ENCODE results near the gene CHRDL2. TPM values are rescaled to one million over a fixed set of nuclear protein-coding genes. Genes with fewer than 3 reads are reported as not detected.
"Not testable (repeated sequence)": the region's sequence is repeated elsewhere in the genome, so short reads cannot be mapped to it uniquely, and the experiment has no call there.

Gene CHRDL2
- polyA plus RNA-seq, 2 donors, result 1.4 to 2.8 TPM

GRCh38 chr11:74662487-74663103, 68.6 kb downstream of the CHRDL2 start:
- Histone ChIP-seq H3K36me3 (ENCODE audit: control insufficient read depth in 2 of 2, insufficient read depth in 2 of 2, low read length in 1 of 2) (peaks cover 0 to 2% of the 10 kb centered on the region in 2 donors), H3K9me3 (ENCODE audit: control insufficient read depth in 2 of 2, insufficient read depth in 1 of 2, low read depth in 1 of 2, low read length in 1 of 2) (no peaks in the 10 kb centered on the region), H3K27ac (ENCODE audit: low read depth in 2 of 2, low read length in 1 of 2) (no peak overlapping the region), H3K27me3 (ENCODE audit: control insufficient read depth in 1 of 2, insufficient read depth in 2 of 2, low read length in 2 of 2) (no peaks in the 10 kb centered on the region), H3K4me3 (ENCODE audit: low read depth in 1 of 2, low read length in 2 of 2) (no peak overlapping the region), H3K4me1 (ENCODE audit: control insufficient read depth in 2 of 2, insufficient read depth in 2 of 2, low read length in 1 of 2) (no peaks in the 10 kb centered on the region)
- WGBS, 2 donors, result 90 to 94% methylated on average over 4 of the region's 4 CpGs

DNA sequence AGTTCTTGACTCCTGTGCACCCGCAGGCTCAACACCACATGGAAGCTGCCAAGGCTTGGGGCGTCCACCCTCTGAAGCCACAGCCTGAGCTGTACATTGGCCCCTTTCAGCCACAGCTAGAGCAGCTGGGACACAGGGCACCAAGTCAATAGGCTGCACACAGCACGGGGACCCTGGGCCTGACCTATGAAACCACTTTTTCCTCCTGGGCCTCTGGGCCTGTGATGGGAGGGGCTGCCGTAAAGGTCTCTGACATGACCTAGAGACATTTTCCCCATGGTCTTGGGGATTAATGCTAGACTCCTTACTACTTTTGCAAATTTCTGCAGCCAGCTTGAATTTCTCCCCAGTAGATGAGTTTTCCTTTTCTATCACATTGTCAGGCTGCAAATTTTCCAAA, 72.1 kb downstream of the CHRDL2 start:
- H3K27me3 ChIP-seq (ENCODE audit: control insufficient read depth in 1 of 2, insufficient read depth in 2 of 2, low read length in 2 of 2); H3K4me3 ChIP-seq (ENCODE audit: low read depth in 1 of 2, low read length in 2 of 2); H3K9me3 ChIP-seq (ENCODE audit: control insufficient read depth in 2 of 2, insufficient read depth in 1 of 2, low read depth in 1 of 2, low read length in 1 of 2); H3K36me3 ChIP-seq (ENCODE audit: control insufficient read depth in 2 of 2, insufficient read depth in 2 of 2, low read length in 1 of 2); H3K4me1 ChIP-seq (ENCODE audit: control insufficient read depth in 2 of 2, insufficient read depth in 2 of 2, low read length in 1 of 2); H3K27ac ChIP-seq (ENCODE audit: low read depth in 2 of 2, low read length in 1 of 2): not testable (repeated sequence)
- WGBS, 2 donors, result 80 to 84% methylated on average over 4 of the region's 4 CpGs

GRCh38 chr11:74654976-74655375, 76.2 kb downstream of the CHRDL2 start:
- no peaks in the 10 kb centered on the region for H3K27me3 ChIP-seq (ENCODE audit: control insufficient read depth in 1 of 2, insufficient read depth in 2 of 2, low read length in 2 of 2)
- H3K36me3 ChIP-seq (ENCODE audit: control insufficient read depth in 2 of 2, insufficient read depth in 2 of 2, low read length in 1 of 2), result no peaks in the 10 kb centered on the region
- peaks cover 0 to 2% of the 10 kb centered on the region in 2 donors for H3K4me1 ChIP-seq (ENCODE audit: control insufficient read depth in 2 of 2, insufficient read depth in 2 of 2, low read length in 1 of 2)
- no peak overlapping the region for H3K4me3 ChIP-seq (ENCODE audit: low read depth in 1 of 2, low read length in 2 of 2)
- no peak overlapping the region for H3K27ac ChIP-seq (ENCODE audit: low read depth in 2 of 2, low read length in 1 of 2)
- H3K9me3 ChIP-seq (ENCODE audit: control insufficient read depth in 2 of 2, insufficient read depth in 1 of 2, low read depth in 1 of 2, low read length in 1 of 2), result no peaks in the 10 kb centered on the region
- 98 to 100% methylated on average over 5 of the region's 5 CpGs for WGBS, 2 donors

DNA sequence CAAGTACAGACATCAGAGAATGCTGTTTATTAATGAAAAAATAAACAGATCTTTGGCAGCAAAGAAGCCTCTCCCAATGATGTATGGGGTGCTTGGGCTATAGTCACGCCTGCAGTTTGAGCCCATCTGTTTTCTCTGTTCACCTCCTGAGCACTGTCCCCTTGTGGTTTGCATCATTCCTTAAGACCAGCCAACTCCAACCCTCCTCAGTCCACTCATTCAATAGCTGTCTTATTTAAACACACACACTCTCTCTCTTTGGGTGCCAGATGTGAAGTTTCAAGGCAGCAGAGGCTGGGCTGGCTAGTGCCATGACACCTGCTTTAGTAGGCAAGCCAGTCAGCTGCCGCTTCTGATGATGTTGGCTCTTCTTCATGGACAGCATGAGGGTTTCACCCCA, 80.7 kb downstream of the CHRDL2 start:
- Histone ChIP-seq H3K4me1 (ENCODE audit: control insufficient read depth in 2 of 2, insufficient read depth in 2 of 2, low read length in 1 of 2) (peaks cover 0 to 2% of the 10 kb centered on the region in 2 donors), H3K4me3 (ENCODE audit: low read depth in 1 of 2, low read length in 2 of 2) (no peak overlapping the region), H3K27me3 (ENCODE audit: control insufficient read depth in 1 of 2, insufficient read depth in 2 of 2, low read length in 2 of 2) (no peaks in the 10 kb centered on the region), H3K36me3 (ENCODE audit: control insufficient read depth in 2 of 2, insufficient read depth in 2 of 2, low read length in 1 of 2) (no peaks in the 10 kb centered on the region), H3K27ac (ENCODE audit: low read depth in 2 of 2, low read length in 1 of 2) (no peak overlapping the region), H3K9me3 (ENCODE audit: control insufficient read depth in 2 of 2, insufficient read depth in 1 of 2, low read depth in 1 of 2, low read length in 1 of 2) (no peaks in the 10 kb centered on the region)
- WGBS, 2 donors, result 77 to 82% methylated on average over 2 of the region's 2 CpGs

DNA sequence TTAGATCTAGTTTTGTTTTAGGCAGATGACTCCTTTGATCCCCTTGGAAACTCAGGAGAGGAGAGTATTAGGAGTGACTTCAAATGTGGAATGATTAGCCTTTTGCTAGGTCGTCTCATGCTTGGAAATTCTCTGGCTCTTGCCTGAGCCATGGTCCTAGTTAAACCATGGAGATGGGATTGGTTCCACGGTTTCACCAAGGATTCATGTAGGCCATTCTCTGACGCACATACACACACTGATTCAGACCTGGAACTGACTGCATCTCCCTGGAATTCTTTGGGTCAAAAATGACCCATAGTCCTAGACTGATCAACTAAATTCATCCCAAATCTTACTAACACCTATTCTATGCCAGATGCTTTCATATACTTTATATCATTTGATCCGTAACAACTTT, 82.3 kb downstream of the CHRDL2 start:
- Histone ChIP-seq H3K27me3 (ENCODE audit: control insufficient read depth in 1 of 2, insufficient read depth in 2 of 2, low read length in 2 of 2) (no peaks in the 10 kb centered on the region), H3K36me3 (ENCODE audit: control insufficient read depth in 2 of 2, insufficient read depth in 2 of 2, low read length in 1 of 2) (peaks cover 0 to 3% of the 10 kb centered on the region in 2 donors), H3K27ac (ENCODE audit: low read depth in 2 of 2, low read length in 1 of 2) (no peak overlapping the region), H3K4me1 (ENCODE audit: control insufficient read depth in 2 of 2, insufficient read depth in 2 of 2, low read length in 1 of 2) (peaks cover 0 to 2% of the 10 kb centered on the region in 2 donors), H3K9me3 (ENCODE audit: control insufficient read depth in 2 of 2, insufficient read depth in 1 of 2, low read depth in 1 of 2, low read length in 1 of 2) (no peaks in the 10 kb centered on the region), H3K4me3 (ENCODE audit: low read depth in 1 of 2, low read length in 2 of 2) (no peak overlapping the region)
- 85 to 87% methylated on average over 4 of the region's 4 CpGs for WGBS, 2 donors

GRCh38 chr11:74647831-74648230, 83.4 kb downstream of the CHRDL2 start:
- H3K27ac ChIP-seq (ENCODE audit: low read depth in 2 of 2, low read length in 1 of 2), result no peak overlapping the region
- peaks cover 0 to 3% of the 10 kb centered on the region in 2 donors for H3K36me3 ChIP-seq (ENCODE audit: control insufficient read depth in 2 of 2, insufficient read depth in 2 of 2, low read length in 1 of 2)
- no peaks in the 10 kb centered on the region for H3K27me3 ChIP-seq (ENCODE audit: control insufficient read depth in 1 of 2, insufficient read depth in 2 of 2, low read length in 2 of 2)
- no peak overlapping the region for H3K4me3 ChIP-seq (ENCODE audit: low read depth in 1 of 2, low read length in 2 of 2)
- peaks cover 0 to 2% of the 10 kb centered on the region in 2 donors for H3K4me1 ChIP-seq (ENCODE audit: control insufficient read depth in 2 of 2, insufficient read depth in 2 of 2, low read length in 1 of 2)
- no peaks in the 10 kb centered on the region for H3K9me3 ChIP-seq (ENCODE audit: control insufficient read depth in 2 of 2, insufficient read depth in 1 of 2, low read depth in 1 of 2, low read length in 1 of 2)
- 86 to 89% methylated on average over 3 of the region's 3 CpGs for WGBS, 2 donors

GRCh38 chr11:74647404-74647803, 83.8 kb downstream of the CHRDL2 start:
- Histone ChIP-seq H3K27me3 (ENCODE audit: control insufficient read depth in 1 of 2, insufficient read depth in 2 of 2, low read length in 2 of 2) (no peaks in the 10 kb centered on the region), H3K36me3 (ENCODE audit: control insufficient read depth in 2 of 2, insufficient read depth in 2 of 2, low read length in 1 of 2) (peaks cover 0 to 3% of the 10 kb centered on the region in 2 donors), H3K9me3 (ENCODE audit: control insufficient read depth in 2 of 2, insufficient read depth in 1 of 2, low read depth in 1 of 2, low read length in 1 of 2) (no peaks in the 10 kb centered on the region), H3K4me1 (ENCODE audit: control insufficient read depth in 2 of 2, insufficient read depth in 2 of 2, low read length in 1 of 2) (peaks cover 0 to 2% of the 10 kb centered on the region in 2 donors), H3K4me3 (ENCODE audit: low read depth in 1 of 2, low read length in 2 of 2) (no peak overlapping the region), H3K27ac (ENCODE audit: low read depth in 2 of 2, low read length in 1 of 2) (no peak overlapping the region)

GRCh38 chr11:74646954-74647353, 84.3 kb downstream of the CHRDL2 start:
- Histone ChIP-seq H3K4me3 (ENCODE audit: low read depth in 1 of 2, low read length in 2 of 2) (no peak overlapping the region), H3K27me3 (ENCODE audit: control insufficient read depth in 1 of 2, insufficient read depth in 2 of 2, low read length in 2 of 2) (no peaks in the 10 kb centered on the region), H3K36me3 (ENCODE audit: control insufficient read depth in 2 of 2, insufficient read depth in 2 of 2, low read length in 1 of 2) (peaks cover 0 to 3% of the 10 kb centered on the region in 2 donors), H3K4me1 (ENCODE audit: control insufficient read depth in 2 of 2, insufficient read depth in 2 of 2, low read length in 1 of 2) (peaks cover 0 to 2% of the 10 kb centered on the region in 2 donors), H3K27ac (ENCODE audit: low read depth in 2 of 2, low read length in 1 of 2) (no peak overlapping the region), H3K9me3 (ENCODE audit: control insufficient read depth in 2 of 2, insufficient read depth in 1 of 2, low read depth in 1 of 2, low read length in 1 of 2) (no peaks in the 10 kb centered on the region)
- WGBS, 2 donors, result 92% methylated on average over 7 of the region's 7 CpGs

Other genes starting within 250 kb of the CHRDL2 start
- gene LIPT2, start 237.7 kb downstream of the CHRDL2 start, polyA plus RNA-seq, result 1 to 10 TPM; 1.5 to 2.5 TPM
- gene POLD3, start 138.8 kb downstream of the CHRDL2 start, polyA plus RNA-seq, result 1 to 10 TPM; 6.0 to 7.2 TPM
- gene RNF169, start 17.4 kb upstream of the CHRDL2 start, polyA plus RNA-seq, result 1 to 10 TPM; 4.8 to 9.2 TPM
- 1 to 10 TPM in 1 of 2 donors, under 1 TPM in 1; 0.74 to 1.3 TPM for gene XRRA1, start 217.7 kb upstream of the CHRDL2 start, polyA plus RNA-seq
- gene SPCS2, start 217.8 kb upstream of the CHRDL2 start, polyA plus RNA-seq, result 10 to 100 TPM; 86.6 to 95.2 TPM